ACC112 (cell line): Measurements from ENCODE around the gene TNFSF4.

Source experiments
- H2AFZ ChIP-seq: fragments of 200-600 bp; sonication (generic); one replicate; pipeline ENCODE4 v1.6.0; 2017; ENCODE audit warnings: antibody characterized with exemption, low read length; ENCODE audit not compliant: unreplicated experiment
- H3K27ac ChIP-seq: fragments of 200-600 bp; sonication (generic); 2 replicates; pipeline ENCODE4 v1.5.1; 2014; ENCODE audit warnings: low read depth, mild to moderate bottlenecking, antibody characterized with exemption, low read length, moderate library complexity
- H3K27me3 ChIP-seq: fragments of 200-600 bp; sonication (generic); 2 replicates; pipeline ENCODE4 v1.6.1; 2014; ENCODE audit warnings: mild to moderate bottlenecking, antibody characterized with exemption, low read length, moderate library complexity, mixed read lengths; ENCODE audit not compliant: insufficient read depth
- H3K36me3 ChIP-seq: fragments of 200-600 bp; sonication (generic); 2 replicates; pipeline ENCODE4 v1.6.1; 2016; ENCODE audit warnings: mild to moderate bottlenecking, antibody characterized with exemption, low read length, moderate library complexity, mixed read lengths; ENCODE audit not compliant: insufficient read depth
- H3K4me1 ChIP-seq: fragments of 200-600 bp; sonication (generic); one replicate; pipeline ENCODE4 v1.6.1; 2016; ENCODE audit warnings: low read length, mixed read lengths; ENCODE audit not compliant: insufficient read depth, unreplicated experiment, control insufficient read depth
- H3K4me3 ChIP-seq: fragments of 200-600 bp; sonication (generic); 2 replicates; pipeline ENCODE4 v1.5.1; 2014; ENCODE audit warnings: mild to moderate bottlenecking, low read depth, low read length
- H3K79me2 ChIP-seq: fragments of 200-600 bp; sonication (generic); one replicate; pipeline ENCODE4 v1.6.0; 2016; ENCODE audit warnings: low read length; ENCODE audit not compliant: control insufficient read depth, unreplicated experiment, insufficient read depth

TNFSF4 gene

GRCh38 chr1:173137107-173137706 is 69.9 kb downstream of the TNFSF4 start:
- H3K79me2 ChIP-seq, result no peaks in the 10 kb centered on the region
- no peaks in the 10 kb centered on the region for H3K36me3 ChIP-seq

GRCh38 chr1:173134800-173135199 is 72.3 kb downstream of the TNFSF4 start:
- Histone ChIP-seq H3K27me3 (no peaks in the 10 kb centered on the region), H3K4me1 (peaks cover 10% of the 10 kb centered on the region), H3K36me3 (no peaks in the 10 kb centered on the region), H2AFZ (no peak overlapping the region), H3K4me3 (no peak overlapping the region), H3K79me2 (no peaks in the 10 kb centered on the region), H3K27ac (no peak overlapping the region)

More at GRCh38 chr1:173137107-173137706, 69.9 kb downstream of the TNFSF4 start:
- no peak overlapping the region for H3K4me3 ChIP-seq
- H3K27ac ChIP-seq, result no peak overlapping the region
- peaks cover 10% of the 10 kb centered on the region for H3K4me1 ChIP-seq
- H3K27me3 ChIP-seq, result no peaks in the 10 kb centered on the region
- H2AFZ ChIP-seq, result no peak overlapping the region

DNA sequence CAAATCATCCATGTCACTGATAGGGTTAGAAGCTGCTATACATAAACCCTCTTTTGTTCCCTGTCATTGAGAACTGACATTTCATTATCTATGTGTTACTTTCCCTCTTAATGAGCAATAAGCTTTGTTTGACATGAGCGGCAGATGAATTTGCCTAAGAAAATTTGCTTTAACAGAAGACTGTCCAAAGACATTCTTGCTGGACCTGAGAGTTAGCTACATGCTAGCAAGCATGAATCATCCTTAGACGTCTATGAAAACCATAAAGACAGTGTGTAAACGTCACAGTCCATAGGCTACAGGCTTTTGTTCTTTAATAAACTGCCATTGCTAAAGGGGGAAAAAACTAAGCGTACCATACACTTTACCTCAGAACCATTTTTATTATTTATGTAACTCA is 73.1 kb downstream of the TNFSF4 start:
- no peaks in the 10 kb centered on the region for H3K79me2 ChIP-seq
- H3K36me3 ChIP-seq, result no peaks in the 10 kb centered on the region
- no peak overlapping the region for H3K4me3 ChIP-seq
- no peak overlapping the region for H3K27ac ChIP-seq
- peaks cover 10% of the 10 kb centered on the region for H3K4me1 ChIP-seq
- no peaks in the 10 kb centered on the region for H3K27me3 ChIP-seq
- H2AFZ ChIP-seq, result no peak overlapping the region
